Upper lobe of left lung (tissue), 6 donors: ENCODE results near the gene SDSL. TPM values are rescaled to one million over a fixed set of nuclear protein-coding genes. Genes with fewer than 3 reads are reported as not detected.

Experiments
- ATAC-seq, 2 donors: fragments of 200-7000 bp; cut with Tn5 transposase; one replicate each; pipeline ENCODE4 v1.9.1; 2022; ENCODE audit warnings: mild to moderate bottlenecking in 2 of 2, moderate library complexity in 2 of 2; ENCODE audit not compliant: low FRiP score in 2 of 2
- DNase-seq, 2 donors: peaks; one replicate each; pipeline ENCODE4 v3.0.0-alpha.2; 2019 to 2020
- H3K27ac ChIP-seq, 4 donors: fragments of 200-600 bp; sonication (generic); one replicate each; pipeline ENCODE4 v1.5.1; 2016 to 2019
- H3K27me3 ChIP-seq, 4 donors: fragments of 200-600 bp; sonication (generic); one replicate each; pipeline ENCODE4 v1.5.1; 2017 to 2019
- H3K36me3 ChIP-seq, 4 donors: fragments of 200-600 bp; sonication (generic); one replicate each; pipeline ENCODE4 v1.5.1; 2016 to 2019
- H3K4me1 ChIP-seq, 4 donors: fragments of 200-600 bp; sonication (generic); one replicate each; pipeline ENCODE4 v1.5.1; 2018 to 2019
- H3K4me3 ChIP-seq, 4 donors: fragments of 200-600 bp; sonication (generic); one replicate each; pipeline ENCODE4 v1.5.1; 2017 to 2019; ENCODE audit warnings: mild to moderate bottlenecking in 2 of 4, moderate library complexity in 1 of 4
- H3K9me3 ChIP-seq, 4 donors: fragments of 200-600 bp; sonication (generic); one replicate each; pipeline ENCODE4 v1.5.1; 2018 to 2019
- EP300 ChIP-seq, 4 donors: sonication (generic); formaldehyde crosslinking; IDR thresholded peaks; one replicate each; pipeline ENCODE4 v1.5.1; 2017; ENCODE audit warnings: antibody characterized with exemption in 4 of 4, control low read depth in 2 of 4
- POLR2A ChIP-seq, 4 donors: fragments of 450-650 bp; IDR thresholded peaks; one replicate each; pipeline ENCODE4 v1.5.1; 2016 to 2017; ENCODE audit warnings: antibody characterized with exemption in 4 of 4, mild to moderate bottlenecking in 2 of 4
- POLR2AphosphoS5 ChIP-seq, 2 donors: sonication (generic); formaldehyde crosslinking; IDR thresholded peaks; one replicate each; pipeline ENCODE4 v1.5.1; 2017; ENCODE audit warnings: antibody characterized with exemption in 2 of 2
- WGBS, 2 donors: methylation state at CpG; one replicate each; pipeline ENCODE4 v1.1.5; 2017 to 2018; 5-methylcytosine and 5-hydroxymethylcytosine counted together
- total RNA-seq, 6 donors: library from RNA; depleted of rRNA in 4 of 6; stranded (reverse); fragments of >200 nt in 4 of 6; gene quantifications; one replicate each; pipeline versions ENCODE4 v1.1.0 to v1.2.1, GENCODE V29; 2016 to 2021
- TF ChIP-seq, protein P1 (sequence below), 6 experiments: fragments of 450-650 bp in 4 of 6; fragments of 200-600 bp in 2 of 6; sonication (generic) in 2 of 6; IDR thresholded peaks; one replicate each; pipeline ENCODE4 v1.5.1; 2016 to 2019; ENCODE audit warnings: antibody characterized with exemption in 6 of 6
- donor health status: DM: no; HTN: no; CAD: no; lungs with moderate emphysema.
- donor health status: DM: no; HTN: yes; CAD: no; lungs with severe emphysema.

SDSL gene
- total RNA-seq, 6 donors from 2014 or later = 1.1 to 26.9 (median 9.1) TPM

DNA sequence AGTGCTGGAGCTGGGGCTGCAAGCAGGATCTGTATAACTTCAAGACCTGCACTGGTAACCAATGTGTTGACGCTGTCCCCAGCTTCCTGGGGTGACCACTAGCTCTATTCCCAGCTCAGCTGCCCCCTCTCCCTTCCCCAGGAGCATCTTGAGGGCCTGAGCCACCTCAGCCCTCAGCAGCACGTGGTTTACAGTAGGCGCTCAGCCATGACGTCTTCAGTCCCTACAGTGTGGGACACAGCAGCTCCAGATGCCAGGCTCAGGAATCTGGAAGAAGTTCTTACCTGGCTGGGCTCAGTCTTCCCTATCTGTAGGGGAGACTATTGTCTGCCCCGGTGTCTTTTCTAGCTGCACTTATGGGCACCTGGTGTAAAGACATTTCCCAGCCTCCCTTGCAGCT is 27.1 kb upstream of the SDSL start:
- no peaks in the 10 kb centered on the region for H3K4me1 ChIP-seq
- H3K27me3 ChIP-seq = no peaks in the 10 kb centered on the region
- no peaks in the 10 kb centered on the region for H3K9me3 ChIP-seq
- 76 to 83% methylated on average over 1 to 5 of the region's 5 CpGs for WGBS, 2 donors
- H3K4me3 ChIP-seq = no peak overlapping the region
- ATAC-seq (no peak), DNase-seq (no peak)
- TF ChIP-seq, protein P1, sequence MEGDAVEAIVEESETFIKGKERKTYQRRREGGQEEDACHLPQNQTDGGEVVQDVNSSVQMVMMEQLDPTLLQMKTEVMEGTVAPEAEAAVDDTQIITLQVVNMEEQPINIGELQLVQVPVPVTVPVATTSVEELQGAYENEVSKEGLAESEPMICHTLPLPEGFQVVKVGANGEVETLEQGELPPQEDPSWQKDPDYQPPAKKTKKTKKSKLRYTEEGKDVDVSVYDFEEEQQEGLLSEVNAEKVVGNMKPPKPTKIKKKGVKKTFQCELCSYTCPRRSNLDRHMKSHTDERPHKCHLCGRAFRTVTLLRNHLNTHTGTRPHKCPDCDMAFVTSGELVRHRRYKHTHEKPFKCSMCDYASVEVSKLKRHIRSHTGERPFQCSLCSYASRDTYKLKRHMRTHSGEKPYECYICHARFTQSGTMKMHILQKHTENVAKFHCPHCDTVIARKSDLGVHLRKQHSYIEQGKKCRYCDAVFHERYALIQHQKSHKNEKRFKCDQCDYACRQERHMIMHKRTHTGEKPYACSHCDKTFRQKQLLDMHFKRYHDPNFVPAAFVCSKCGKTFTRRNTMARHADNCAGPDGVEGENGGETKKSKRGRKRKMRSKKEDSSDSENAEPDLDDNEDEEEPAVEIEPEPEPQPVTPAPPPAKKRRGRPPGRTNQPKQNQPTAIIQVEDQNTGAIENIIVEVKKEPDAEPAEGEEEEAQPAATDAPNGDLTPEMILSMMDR (IDR thresholded peaks at IDR 0.05) = no peak
- TF ChIP-seq EP300 (IDR thresholded peaks at IDR 0.05) (no peak), POLR2A (IDR thresholded peaks at IDR 0.05) (no peak), POLR2AphosphoS5 (IDR thresholded peaks at IDR 0.05) (no peak)
- H3K36me3 ChIP-seq = peaks cover 0 to 9% (median 0%) of the 10 kb centered on the region in 4 donors
- H3K27ac ChIP-seq = no peak overlapping the region

DNA sequence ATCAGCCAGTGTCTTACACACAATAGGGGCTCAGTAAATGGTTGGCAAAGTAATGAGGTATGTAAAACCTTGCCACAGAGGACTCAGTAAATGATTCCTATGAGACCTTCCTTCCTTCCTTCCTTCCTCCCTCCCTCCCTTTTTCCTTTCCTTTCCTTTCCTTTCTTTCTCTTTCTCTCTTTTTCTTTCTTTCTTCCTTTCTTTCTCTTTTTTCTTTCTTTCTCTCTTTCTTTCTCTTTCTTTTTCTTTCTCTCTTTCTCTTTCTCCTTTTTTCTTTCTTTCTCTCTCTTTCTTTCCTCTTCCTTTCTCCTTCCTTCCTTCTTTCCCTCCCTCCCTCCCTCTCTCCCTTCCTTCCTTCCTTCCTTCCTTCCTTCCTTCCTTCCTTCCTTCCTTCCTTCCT is 26.0 kb upstream of the SDSL start:
- no peaks in the 10 kb centered on the region for H3K27me3 ChIP-seq
- H3K9me3 ChIP-seq = no peaks in the 10 kb centered on the region
- DNase-seq = no peak
- no peak overlapping the region for H3K4me3 ChIP-seq
- no peak for TF ChIP-seq POLR2A (IDR thresholded peaks at IDR 0.05)
- TF ChIP-seq EP300 (IDR thresholded peaks at IDR 0.05) = no peak
- TF ChIP-seq POLR2AphosphoS5 (IDR thresholded peaks at IDR 0.05) = no peak
- TF ChIP-seq, protein P1 (IDR thresholded peaks at IDR 0.05) = no peak
- no peak for ATAC-seq
- H3K4me1 ChIP-seq = no peaks in the 10 kb centered on the region
- H3K27ac ChIP-seq = no peak overlapping the region
- no peaks in the 10 kb centered on the region for H3K36me3 ChIP-seq

DNA sequence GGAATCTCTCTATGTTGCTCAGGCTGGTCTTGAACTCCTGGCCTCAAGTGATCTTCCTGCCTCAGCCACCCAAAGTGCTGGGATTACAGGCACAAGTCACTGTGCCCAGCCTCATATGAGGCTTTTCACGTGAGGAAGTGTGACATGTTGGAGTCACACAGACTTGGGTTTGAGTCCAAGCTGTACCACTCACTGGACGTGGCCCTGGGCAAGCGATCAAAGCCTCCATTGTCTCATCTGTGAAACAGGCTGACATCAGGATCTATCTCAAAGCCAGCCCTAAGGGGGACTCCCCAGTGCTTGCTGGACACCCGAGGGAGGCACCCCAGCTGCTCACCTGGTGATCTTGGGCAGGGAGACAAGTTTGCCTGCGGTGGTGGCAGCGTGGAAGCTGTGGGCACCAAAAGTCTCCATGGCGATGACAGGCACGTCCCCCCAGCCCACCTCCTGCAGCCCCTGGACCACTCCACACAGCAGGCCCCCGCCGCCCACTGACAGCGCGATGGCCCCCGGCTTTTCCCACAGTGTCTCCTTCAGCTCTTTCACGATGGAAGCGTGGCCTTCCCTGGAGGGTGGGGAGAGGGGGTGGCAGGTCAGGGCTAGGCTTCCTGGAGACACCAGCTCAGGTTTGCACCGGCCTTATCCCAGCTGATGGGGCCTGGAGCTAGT is 25.2 kb upstream of the SDSL start:
- TF ChIP-seq, protein P1 (IDR thresholded peaks at IDR 0.05) = no peak
- no peak for TF ChIP-seq EP300 (IDR thresholded peaks at IDR 0.05)
- TF ChIP-seq POLR2A (IDR thresholded peaks at IDR 0.05) = no peak
- TF ChIP-seq POLR2AphosphoS5 (IDR thresholded peaks at IDR 0.05) = no peak
- DNase-seq (peak in 1 of 2 donors; percentile 71), ATAC-seq (no peak)
- Histone ChIP-seq H3K27ac (no peak overlapping the region), H3K36me3 (no peaks in the 10 kb centered on the region), H3K27me3 (no peaks in the 10 kb centered on the region), H3K4me1 (no peaks in the 10 kb centered on the region), H3K9me3 (no peaks in the 10 kb centered on the region), H3K4me3 (no peak overlapping the region)
- 66 to 71% methylated on average over 5 to 16 of the region's 16 CpGs for WGBS, 2 donors

DNA sequence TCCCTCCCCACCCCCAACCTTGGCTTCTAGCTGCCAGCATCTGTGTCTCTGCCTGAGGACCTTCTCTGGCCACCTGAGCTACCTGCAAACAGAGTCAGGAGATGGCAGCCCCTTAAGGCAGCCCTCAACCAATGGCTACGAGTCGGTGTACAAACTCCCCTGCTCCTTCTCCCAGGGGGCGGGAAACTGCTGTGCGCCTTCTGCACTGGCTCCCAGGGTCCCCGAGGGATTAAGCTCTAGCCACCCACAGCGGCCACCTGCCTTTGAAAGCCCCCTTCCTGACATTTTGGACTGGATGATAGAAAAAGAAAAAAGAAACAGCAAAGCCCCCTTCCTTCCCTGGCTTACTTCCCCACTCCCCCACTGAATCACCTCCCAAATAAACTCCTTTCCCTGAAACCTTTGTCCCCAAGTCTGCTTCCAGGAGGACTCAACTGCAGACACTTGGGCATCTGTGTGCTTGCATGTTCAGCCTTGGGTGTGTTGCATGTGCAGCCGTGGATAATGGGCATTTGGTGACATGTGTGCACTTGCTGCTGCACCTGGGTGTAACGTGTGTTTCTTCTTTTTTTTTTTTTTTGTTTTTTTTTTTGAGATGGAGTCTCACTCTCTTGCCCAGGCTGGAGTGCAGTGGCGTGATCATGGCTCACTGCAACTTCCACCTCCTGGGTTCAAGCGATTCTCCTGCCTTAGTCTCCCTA is 24.5 kb upstream of the SDSL start:
- no peaks in the 10 kb centered on the region for H3K4me1 ChIP-seq
- TF ChIP-seq POLR2AphosphoS5 (IDR thresholded peaks at IDR 0.05) (no peak), EP300 (IDR thresholded peaks at IDR 0.05) (no peak), POLR2A (IDR thresholded peaks at IDR 0.05) (no peak)
- TF ChIP-seq, protein P1 (IDR thresholded peaks at IDR 0.05) = no peak
- WGBS, 2 donors = 52 to 76% methylated on average over 7 of the region's 10 CpGs
- H3K4me3 ChIP-seq = no peak overlapping the region
- H3K27ac ChIP-seq = no peak overlapping the region
- H3K9me3 ChIP-seq = no peaks in the 10 kb centered on the region
- ATAC-seq (no peak), DNase-seq (no peak)
- H3K27me3 ChIP-seq = no peaks in the 10 kb centered on the region
- no peaks in the 10 kb centered on the region for H3K36me3 ChIP-seq
